Stomach (tissue), 4 donors: Measurements from ENCODE around the gene ITGAD.

ENCODE experiments used
- CTCF ChIP-seq, 7 experiments: fragments of 450-650 bp in 4 of 7; fragments of 200-600 bp in 3 of 7; sonication (generic) in 3 of 7; IDR thresholded peaks; one replicate each; pipeline ENCODE4 v1.5.1; 2016 to 2019; ENCODE audit warnings: antibody characterized with exemption in 7 of 7, control low read depth in 2 of 7, mild to moderate bottlenecking in 1 of 7
- EP300 ChIP-seq: sonication (generic); formaldehyde crosslinking; IDR thresholded peaks from one replicate; pipeline ENCODE4 v1.6.1; 2017; ENCODE audit warnings: antibody characterized with exemption
- POLR2A ChIP-seq, 4 donors: fragments of 450-650 bp; IDR thresholded peaks; one replicate each; pipeline ENCODE4 v1.6.1; 2016; ENCODE audit warnings: antibody characterized with exemption in 4 of 4, control low read depth in 2 of 4, mild to moderate bottlenecking in 1 of 4, moderate library complexity in 1 of 4
- POLR2AphosphoS5 ChIP-seq, 3 donors: sonication (generic); formaldehyde crosslinking; IDR thresholded peaks; one replicate each; pipeline ENCODE4 v1.6.1; 2016; ENCODE audit warnings: antibody characterized with exemption in 3 of 3

GRCh38 chr16:31371619-31372484 lies 21.3 kb upstream of the ITGAD start:
- TF ChIP-seq CTCF (IDR thresholded peaks at IDR 0.05) (no peak), POLR2A (IDR thresholded peaks at IDR 0.05) (no peak), POLR2AphosphoS5 (IDR thresholded peaks at IDR 0.05) (no peak), EP300 (no peak)
